ENCODE results near the gene KRTAP10-3.

- TF ChIP-seq POLR2A (IDR thresholded peaks at IDR 0.05): no peak
- TF ChIP-seq, protein P1, sequence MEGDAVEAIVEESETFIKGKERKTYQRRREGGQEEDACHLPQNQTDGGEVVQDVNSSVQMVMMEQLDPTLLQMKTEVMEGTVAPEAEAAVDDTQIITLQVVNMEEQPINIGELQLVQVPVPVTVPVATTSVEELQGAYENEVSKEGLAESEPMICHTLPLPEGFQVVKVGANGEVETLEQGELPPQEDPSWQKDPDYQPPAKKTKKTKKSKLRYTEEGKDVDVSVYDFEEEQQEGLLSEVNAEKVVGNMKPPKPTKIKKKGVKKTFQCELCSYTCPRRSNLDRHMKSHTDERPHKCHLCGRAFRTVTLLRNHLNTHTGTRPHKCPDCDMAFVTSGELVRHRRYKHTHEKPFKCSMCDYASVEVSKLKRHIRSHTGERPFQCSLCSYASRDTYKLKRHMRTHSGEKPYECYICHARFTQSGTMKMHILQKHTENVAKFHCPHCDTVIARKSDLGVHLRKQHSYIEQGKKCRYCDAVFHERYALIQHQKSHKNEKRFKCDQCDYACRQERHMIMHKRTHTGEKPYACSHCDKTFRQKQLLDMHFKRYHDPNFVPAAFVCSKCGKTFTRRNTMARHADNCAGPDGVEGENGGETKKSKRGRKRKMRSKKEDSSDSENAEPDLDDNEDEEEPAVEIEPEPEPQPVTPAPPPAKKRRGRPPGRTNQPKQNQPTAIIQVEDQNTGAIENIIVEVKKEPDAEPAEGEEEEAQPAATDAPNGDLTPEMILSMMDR (IDR thresholded peaks at IDR 0.05 in 4 of 5, conservative IDR thresholded peaks at IDR 0.05 in 1 of 5): no peak
These were observed 6.5 kb downstream of the KRTAP10-3 start for GRCh38 chr21:44552136-44552535.

All from gastrocnemius medialis (tissue), 4 donors.